ENCODE results near the gene NFAM1. TPM values are rescaled to one million over a fixed set of nuclear protein-coding genes. Genes with fewer than 3 reads are reported as not detected.

Gene NFAM1
- total RNA-seq, 2 donors from 2014 or later, result 0.66 to 1.0 TPM

DNA sequence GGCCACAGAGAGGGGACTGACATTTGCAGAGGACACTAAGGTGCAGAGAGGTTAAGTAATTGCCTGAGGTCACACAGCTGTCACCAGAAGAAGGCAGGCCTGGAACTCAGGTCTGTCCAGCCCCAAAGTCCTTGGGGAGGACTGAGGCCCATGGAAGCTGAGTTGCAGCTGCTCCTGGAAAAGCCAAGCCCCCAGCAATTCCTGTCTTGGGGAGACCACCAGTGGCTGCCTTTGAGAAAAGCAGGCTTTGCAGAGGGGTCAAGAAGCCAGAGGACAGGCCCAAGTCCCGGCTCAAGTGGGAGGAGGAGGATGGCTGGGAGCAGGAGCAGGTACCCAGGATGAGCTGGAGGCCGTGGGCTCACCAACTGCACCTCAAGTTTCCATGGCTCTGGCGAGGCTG is 3.4 kb downstream of the NFAM1 start:
- H3K4me3 ChIP-seq, result no peak overlapping the region
- no peaks in the 10 kb centered on the region for H3K27me3 ChIP-seq
- H3K4me1 ChIP-seq, result no peaks in the 10 kb centered on the region
- TF ChIP-seq, protein P1, sequence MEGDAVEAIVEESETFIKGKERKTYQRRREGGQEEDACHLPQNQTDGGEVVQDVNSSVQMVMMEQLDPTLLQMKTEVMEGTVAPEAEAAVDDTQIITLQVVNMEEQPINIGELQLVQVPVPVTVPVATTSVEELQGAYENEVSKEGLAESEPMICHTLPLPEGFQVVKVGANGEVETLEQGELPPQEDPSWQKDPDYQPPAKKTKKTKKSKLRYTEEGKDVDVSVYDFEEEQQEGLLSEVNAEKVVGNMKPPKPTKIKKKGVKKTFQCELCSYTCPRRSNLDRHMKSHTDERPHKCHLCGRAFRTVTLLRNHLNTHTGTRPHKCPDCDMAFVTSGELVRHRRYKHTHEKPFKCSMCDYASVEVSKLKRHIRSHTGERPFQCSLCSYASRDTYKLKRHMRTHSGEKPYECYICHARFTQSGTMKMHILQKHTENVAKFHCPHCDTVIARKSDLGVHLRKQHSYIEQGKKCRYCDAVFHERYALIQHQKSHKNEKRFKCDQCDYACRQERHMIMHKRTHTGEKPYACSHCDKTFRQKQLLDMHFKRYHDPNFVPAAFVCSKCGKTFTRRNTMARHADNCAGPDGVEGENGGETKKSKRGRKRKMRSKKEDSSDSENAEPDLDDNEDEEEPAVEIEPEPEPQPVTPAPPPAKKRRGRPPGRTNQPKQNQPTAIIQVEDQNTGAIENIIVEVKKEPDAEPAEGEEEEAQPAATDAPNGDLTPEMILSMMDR (IDR thresholded peaks at IDR 0.05), result no peak
- TF ChIP-seq POLR2A (IDR thresholded peaks at IDR 0.05), result no peak
- no peaks in the 10 kb centered on the region for H3K9me3 ChIP-seq
- no peak for DNase-seq
- intact Hi-C loops (cut with DNase I), result no loop called here
- no peak overlapping the region for H3K27ac ChIP-seq
- no peak for ATAC-seq
- H3K36me3 ChIP-seq (replicated peaks in 1 of 2; ENCODE audit: insufficient read depth in 1 of 2, low read depth in 2 of 2), result no peaks in the 10 kb centered on the region
- 70 to 84% methylated on average over 2 to 3 of the region's 3 CpGs for WGBS, 2 donors

DNA sequence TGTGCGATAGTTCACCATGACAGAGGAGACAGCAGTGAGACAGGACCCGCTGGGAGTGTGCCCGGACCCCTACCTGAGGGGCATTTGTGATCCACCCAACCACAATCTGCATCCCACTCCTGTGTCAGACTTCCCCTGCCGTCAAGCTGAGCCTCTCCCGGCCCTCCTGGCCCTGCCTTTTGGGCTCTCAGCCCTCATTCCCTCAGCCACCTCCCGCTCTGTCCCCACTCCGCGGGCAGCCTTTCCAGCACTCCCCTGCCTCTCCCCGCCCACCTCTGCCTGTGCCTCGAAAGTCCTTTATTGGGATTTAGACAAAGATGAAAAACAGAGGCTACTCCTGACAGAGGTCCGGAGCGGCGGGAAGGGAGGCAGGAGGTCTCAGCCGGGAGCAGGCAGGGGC is 4.2 kb downstream of the NFAM1 start:
- no peaks in the 10 kb centered on the region for H3K36me3 ChIP-seq (replicated peaks in 1 of 2; ENCODE audit: insufficient read depth in 1 of 2, low read depth in 2 of 2)
- no peak overlapping the region for H3K27ac ChIP-seq
- no peak overlapping the region for H3K4me3 ChIP-seq
- no peaks in the 10 kb centered on the region for H3K9me3 ChIP-seq
- ATAC-seq (no peak), DNase-seq (no peak)
- no peaks in the 10 kb centered on the region for H3K4me1 ChIP-seq
- intact Hi-C loops (cut with DNase I), result no loop called here
- TF ChIP-seq, protein P1 (IDR thresholded peaks at IDR 0.05), result no peak
- WGBS, 2 donors, result 62 to 63% methylated on average over 14 of the region's 14 CpGs
- H3K27me3 ChIP-seq, result no peaks in the 10 kb centered on the region

DNA sequence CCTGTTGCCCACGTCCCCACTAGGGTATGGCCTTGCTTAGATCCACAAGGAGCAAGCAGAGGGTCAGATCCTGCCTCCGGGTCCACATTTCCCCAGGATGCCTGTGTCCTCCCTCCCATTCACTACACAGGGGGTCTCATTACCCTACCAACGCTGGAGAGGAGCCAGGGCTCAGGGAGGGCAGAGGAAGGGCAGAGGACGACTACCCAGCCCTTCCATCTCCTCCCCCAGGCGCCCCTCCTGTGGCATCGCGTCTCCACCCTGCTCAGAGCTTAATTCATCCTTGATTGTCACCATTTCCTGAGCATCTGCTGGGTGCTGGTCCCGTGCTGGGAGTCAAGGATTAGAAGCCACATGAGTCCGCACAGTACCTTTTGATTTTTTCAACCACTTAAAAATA is 5.0 kb downstream of the NFAM1 start:
- DNase-seq, result no peak
- Histone ChIP-seq H3K27ac (no peak overlapping the region), H3K9me3 (no peaks in the 10 kb centered on the region), H3K4me3 (no peak overlapping the region), H3K27me3 (no peaks in the 10 kb centered on the region), H3K4me1 (no peaks in the 10 kb centered on the region), H3K36me3 (replicated peaks in 1 of 2; ENCODE audit: insufficient read depth in 1 of 2, low read depth in 2 of 2) (no peaks in the 10 kb centered on the region)
- intact Hi-C loops (cut with DNase I), result no loop called here
- WGBS, 2 donors, result 41 to 46% methylated on average over 9 of the region's 9 CpGs
- TF ChIP-seq, protein P1 (IDR thresholded peaks at IDR 0.05), result no peak
- no peak for TF ChIP-seq POLR2A (IDR thresholded peaks at IDR 0.05)
- no peak for ATAC-seq

DNA sequence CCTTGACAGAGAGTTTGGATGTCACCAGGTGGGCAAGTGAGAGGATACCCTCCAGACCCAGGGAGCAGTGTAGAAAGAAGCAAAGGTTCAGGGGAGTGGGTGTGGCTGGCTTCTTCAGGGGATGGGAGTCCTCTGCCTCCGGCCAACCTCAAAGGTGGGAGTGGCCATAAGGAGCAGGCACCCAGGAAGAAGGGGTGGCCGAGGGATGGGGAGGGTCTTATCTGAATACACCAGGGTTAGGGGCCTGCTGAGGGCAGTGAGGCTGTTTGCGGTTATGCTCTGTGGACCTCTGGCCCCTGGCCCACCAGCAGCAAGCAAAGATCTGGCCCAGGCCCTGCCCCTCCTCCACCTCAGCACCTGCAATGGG is 6.2 kb downstream of the NFAM1 start:
- TF ChIP-seq POLR2A (IDR thresholded peaks at IDR 0.05), result no peak
- TF ChIP-seq, protein P1 (IDR thresholded peaks at IDR 0.05), result no peak
- H3K9me3 ChIP-seq, result no peaks in the 10 kb centered on the region
- 67 to 77% methylated on average over 1 to 3 of the region's 3 CpGs for WGBS, 2 donors
- H3K4me3 ChIP-seq, result no peak overlapping the region
- no peaks in the 10 kb centered on the region for H3K36me3 ChIP-seq (replicated peaks in 1 of 2; ENCODE audit: insufficient read depth in 1 of 2, low read depth in 2 of 2)
- no peak for ATAC-seq
- no peaks in the 10 kb centered on the region for H3K4me1 ChIP-seq
- DNase-seq, result no peak
- intact Hi-C loops (cut with DNase I), result no loop called here
- H3K27me3 ChIP-seq, result no peaks in the 10 kb centered on the region
- H3K27ac ChIP-seq, result no peak overlapping the region

DNA sequence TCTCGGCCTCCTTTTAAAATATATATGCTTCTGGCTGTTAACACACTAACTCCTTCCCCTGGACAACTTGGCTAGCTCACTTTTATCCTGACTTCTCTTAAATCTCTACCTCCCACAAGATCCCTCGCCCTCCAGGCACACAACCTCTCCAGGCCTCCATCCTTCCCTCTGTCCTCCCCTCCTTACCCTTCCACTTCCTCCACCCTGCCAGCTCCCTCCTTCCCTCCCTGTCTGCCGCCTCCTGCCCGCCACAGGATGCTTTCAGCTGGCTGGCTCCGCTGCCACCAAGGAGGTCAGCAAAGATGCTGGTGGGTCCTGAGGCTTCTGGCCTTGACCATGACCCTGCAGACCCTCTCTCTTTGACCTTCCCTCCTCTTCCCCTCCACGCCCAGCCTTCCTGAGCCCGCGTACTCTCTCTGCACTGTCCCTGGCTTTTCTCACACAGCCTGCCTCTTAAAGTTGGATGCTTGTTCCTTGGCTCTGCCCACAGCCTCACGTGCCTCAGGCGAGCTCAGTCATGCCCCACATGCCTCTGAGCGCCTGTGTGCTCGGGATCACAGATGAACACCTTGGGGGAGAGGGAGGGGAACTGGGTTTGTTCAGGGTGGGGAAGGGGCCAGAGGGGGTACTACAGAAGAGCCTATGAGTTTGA is 6.7 kb downstream of the NFAM1 start:
- no peak for TF ChIP-seq POLR2A (IDR thresholded peaks at IDR 0.05)
- Histone ChIP-seq H3K4me1 (no peaks in the 10 kb centered on the region), H3K4me3 (no peak overlapping the region), H3K27ac (no peak overlapping the region), H3K9me3 (no peaks in the 10 kb centered on the region), H3K27me3 (no peaks in the 10 kb centered on the region), H3K36me3 (replicated peaks in 1 of 2; ENCODE audit: insufficient read depth in 1 of 2, low read depth in 2 of 2) (no peaks in the 10 kb centered on the region)
- intact Hi-C loops (cut with DNase I), result no loop called here
- no peak for DNase-seq
- no peak for ATAC-seq
- WGBS, 2 donors, result 70 to 72% methylated on average over 12 of the region's 12 CpGs
